ENCODE measurements around the gene PMVK. TPM values are rescaled to one million over a fixed set of nuclear protein-coding genes. Genes with fewer than 3 reads are reported as not detected.

Gene PMVK
- total and polyA plus RNA-seq, 2 of the 4 experiments (the other 2 are of a cell fraction), result 9.0 to 28.1 TPM

DNA sequence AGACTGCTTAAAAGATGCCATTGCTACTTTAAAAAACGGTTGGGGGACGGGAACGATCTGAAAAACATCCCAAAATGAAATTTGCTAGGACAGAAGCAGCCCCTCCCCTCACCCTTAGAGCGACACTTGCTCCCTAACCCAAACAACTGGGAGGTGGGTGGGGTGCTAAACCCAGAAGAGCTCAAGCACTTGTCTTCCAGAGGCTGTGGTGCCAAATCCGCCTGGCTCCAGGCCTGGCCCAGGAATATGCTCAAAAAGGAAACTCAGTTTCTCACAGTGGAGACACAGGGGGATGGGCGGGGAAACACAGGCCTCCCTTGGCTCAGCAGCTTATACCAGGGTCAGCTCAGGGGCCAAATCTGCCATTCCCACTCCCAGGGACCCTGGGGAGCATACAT, 20.0 kb upstream of the PMVK start:
- intact Hi-C loops (cut with micrococcal nuclease) (loop anchor here (1.0 to 5.0 kb wide), 2 partner anchors 61 to 106 kb away; partner anchors contain the start of gene EFNA4), dilution Hi-C loops (cut with HindIII; ENCODE audit: low sequenced_read_pairs, unreplicated experiment) (no loop called here), in situ Hi-C loops (cut with MboI; ENCODE audit: low sequenced_read_pairs) (loop anchor here (10.0 kb wide), 1 partner anchor 98 kb away; the partner anchor contains the start of gene ADAM15)
- Histone ChIP-seq H2BK5ac (ENCODE audit: low read depth, low read length, poor library complexity, severe bottlenecking) (no peak overlapping the region), H3K9ac (ENCODE audit: low read depth, low read length) (peak overlapping the region; percentile 74), H3K4ac (ENCODE audit: low read depth, low read length) (peak overlapping the region; percentile 26), H3K56ac (ENCODE audit: extremely low read depth, insufficient read depth, low read length) (no peak overlapping the region), H3K27me3 (ENCODE audit: control insufficient read depth, insufficient read depth, low read length) (no peaks in the 10 kb centered on the region), H3K9me3 (ENCODE audit: control insufficient read depth, insufficient read depth, low read length) (no peaks in the 10 kb centered on the region), H3K18ac (ENCODE audit: low read depth, low read length) (no peak overlapping the region), H3K27ac (ENCODE audit: insufficient read depth, low read length) (peak overlapping the region; percentile 29), H3K23ac (ENCODE audit: low read depth, low read length) (no peak overlapping the region; the same call in 1 of the 2 replicates), H3K14ac (replicated peaks; ENCODE audit: low read depth, low read length) (0 out of 2 replicates have a peak overlapping the region, but pooled peaks have one; percentile 5), H2AFZ (replicated peaks; ENCODE audit: low read length, poor library complexity) (peak overlapping the region; percentile 86), H4K8ac (ENCODE audit: low read depth in 2 of 2, low read length in 2 of 2) (peak overlapping the region; percentile 71 to 85), H2AK5ac (ENCODE audit: low read depth, low read length) (peak overlapping the region; percentile 15; the same call in 1 of the 2 replicates), H2BK15ac (ENCODE audit: low read depth, low read length) (no peak overlapping the region), H2AK9ac (replicated peaks; ENCODE audit: low read depth, low read length, poor library complexity) (peak overlapping the region; percentile 81), H3K4me3 (ENCODE audit: insufficient read depth, low read depth, low read length) (peak overlapping the region; percentile 59; the same call in 1 of the 2 replicates), H4K5ac (ENCODE audit: low read depth, low read length) (peak overlapping the region; percentile 70), H3K4me2 (ENCODE audit: low read depth, low read length) (peak overlapping the region; percentile 92), H4K20me1 (ENCODE audit: insufficient read depth, low read length) (peaks cover 17% of the 10 kb centered on the region), H3K4me1 (ENCODE audit: control insufficient read depth, insufficient read depth, low read length) (peaks cover 15% of the 10 kb centered on the region), H2BK120ac (ENCODE audit: low read depth, low read length) (no peak overlapping the region), H2BK20ac (ENCODE audit: low read depth, low read length) (no peak overlapping the region), H4K91ac (ENCODE audit: insufficient read depth, low read depth, low read length) (peak overlapping the region; percentile 33; the same call in 1 of the 2 replicates), H3K9me1 (ENCODE audit: insufficient read depth, low read length) (peaks cover 9% of the 10 kb centered on the region), H3K36me3 (ENCODE audit: control insufficient read depth, insufficient read depth, low read length) (peaks cover 10% of the 10 kb centered on the region), H3K79me1 (ENCODE audit: low read depth in 1 of 2, low read length in 2 of 2) (peaks cover 18 to 58% of the 10 kb centered on the region in 2 experiments; a peak in 3 of 4 replicates)
- no TSS peak for BruUV-seq (replicated peaks)
- POLR2A ChIA-PET (ENCODE audit: unreplicated experiment), result interaction anchor here (0.9 to 1.2 kb wide), 2 partner anchors 20 to 61 kb away, joined by 4 to 7 read pairs; partner anchors contain the start of gene PMVK
- no CpG with 5 or more reads among the region's 6 CpGs for WGBS, 2 experiments (ENCODE audit: extremely low coverage in 2 of 2, insufficient read length in 1 of 2)
- ATAC-seq (ENCODE audit: low read depth), result no peak
- TF ChIP-seq MAFK (IDR thresholded peaks at IDR 0.05; ENCODE audit: low read depth, low read length) (no peak), NFE2L2 (IDR thresholded peaks at IDR 0.05; ENCODE audit: low read depth, low read length) (no peak), MXI1 (IDR thresholded peaks at IDR 0.05; ENCODE audit: borderline replicate concordance, low read depth, low read length) (no peak), POLR2A (IDR thresholded peaks at IDR 0.05; ENCODE audit: low read depth, low read length) (no peak), ELK1 (IDR thresholded peaks at IDR 0.05; ENCODE audit: borderline replicate concordance, low read depth, low read length) (no peak), RCOR1 (IDR thresholded peaks at IDR 0.05; ENCODE audit: insufficient replicate concordance, low read length) (no peak), SMC3 (IDR thresholded peaks at IDR 0.05; ENCODE audit: low read depth, low read length) (no peak), RFX5 (IDR thresholded peaks at IDR 0.05; ENCODE audit: low read depth, low read length) (no peak), MAZ (IDR thresholded peaks at IDR 0.05; ENCODE audit: borderline replicate concordance, low read depth, low read length) (no peak), RAD21 (IDR thresholded peaks at IDR 0.05; ENCODE audit: low read length) (no peak), CHD1 (IDR thresholded peaks at IDR 0.05; ENCODE audit: low read depth, low read length) (no peak), FOS (IDR thresholded peaks at IDR 0.05; ENCODE audit: low read depth, low read length) (no peak), BHLHE40 (IDR thresholded peaks at IDR 0.05; ENCODE audit: low read depth, low read length) (no peak), CEBPB (IDR thresholded peaks at IDR 0.05; ENCODE audit: low read depth, low read length) (no peak), CTCF (conservative IDR thresholded peaks at IDR 0.05; ENCODE audit: low read depth, low read length) (no peak)
- TF ChIP-seq, protein P1, sequence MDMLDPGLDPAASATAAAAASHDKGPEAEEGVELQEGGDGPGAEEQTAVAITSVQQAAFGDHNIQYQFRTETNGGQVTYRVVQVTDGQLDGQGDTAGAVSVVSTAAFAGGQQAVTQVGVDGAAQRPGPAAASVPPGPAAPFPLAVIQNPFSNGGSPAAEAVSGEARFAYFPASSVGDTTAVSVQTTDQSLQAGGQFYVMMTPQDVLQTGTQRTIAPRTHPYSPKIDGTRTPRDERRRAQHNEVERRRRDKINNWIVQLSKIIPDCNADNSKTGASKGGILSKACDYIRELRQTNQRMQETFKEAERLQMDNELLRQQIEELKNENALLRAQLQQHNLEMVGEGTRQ (IDR thresholded peaks at IDR 0.05; ENCODE audit: low read depth, low read length), result no peak
- no peak for DNase-seq
- CTCF ChIA-PET, result interaction anchor here (0.8 to 1.5 kb wide), 4 partner anchors 7 to 217 kb away, joined by 3 to 7 read pairs (median 4); partner anchors contain the start of gene KRTCAP2

All from IMR-90 (cell line).